AG09319 (cell line): ENCODE results near the gene INPP1.

Experiments used
- DNase-seq: peaks from one replicate; pipeline ENCODE4 v3.0.0-alpha.2; 2010; ENCODE audit warnings: low read depth; ENCODE audit errors: extremely low read depth
- TF ChIP-seq, protein P1 (sequence below): IDR thresholded peaks from 2 replicates; pipeline ENCODE4 v1.5.1; 2011; ENCODE audit warnings: low read depth, mild to moderate bottlenecking, inconsistent platforms, low read length, moderate library complexity

The INPP1 gene

DNA sequence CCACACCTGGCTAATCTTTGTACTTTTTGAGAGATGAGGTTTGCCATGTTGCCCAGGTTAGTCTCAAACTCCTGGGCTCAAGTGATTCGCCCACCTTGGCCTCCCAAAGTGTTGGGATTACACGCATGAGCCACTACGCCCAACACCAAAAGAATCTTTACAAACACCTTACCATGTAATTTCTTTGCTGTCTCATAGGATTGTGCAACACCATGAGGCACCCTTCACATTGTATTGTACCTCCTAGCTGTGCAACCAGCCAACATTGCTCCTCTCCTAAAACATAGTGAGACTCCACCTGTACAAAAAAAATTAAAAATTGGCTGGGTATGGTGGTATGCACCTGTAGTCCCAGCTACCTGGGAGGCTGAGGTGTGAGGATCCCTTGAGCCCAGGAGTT, 61.7 kb downstream of the INPP1 start:
- TF ChIP-seq, protein P1, sequence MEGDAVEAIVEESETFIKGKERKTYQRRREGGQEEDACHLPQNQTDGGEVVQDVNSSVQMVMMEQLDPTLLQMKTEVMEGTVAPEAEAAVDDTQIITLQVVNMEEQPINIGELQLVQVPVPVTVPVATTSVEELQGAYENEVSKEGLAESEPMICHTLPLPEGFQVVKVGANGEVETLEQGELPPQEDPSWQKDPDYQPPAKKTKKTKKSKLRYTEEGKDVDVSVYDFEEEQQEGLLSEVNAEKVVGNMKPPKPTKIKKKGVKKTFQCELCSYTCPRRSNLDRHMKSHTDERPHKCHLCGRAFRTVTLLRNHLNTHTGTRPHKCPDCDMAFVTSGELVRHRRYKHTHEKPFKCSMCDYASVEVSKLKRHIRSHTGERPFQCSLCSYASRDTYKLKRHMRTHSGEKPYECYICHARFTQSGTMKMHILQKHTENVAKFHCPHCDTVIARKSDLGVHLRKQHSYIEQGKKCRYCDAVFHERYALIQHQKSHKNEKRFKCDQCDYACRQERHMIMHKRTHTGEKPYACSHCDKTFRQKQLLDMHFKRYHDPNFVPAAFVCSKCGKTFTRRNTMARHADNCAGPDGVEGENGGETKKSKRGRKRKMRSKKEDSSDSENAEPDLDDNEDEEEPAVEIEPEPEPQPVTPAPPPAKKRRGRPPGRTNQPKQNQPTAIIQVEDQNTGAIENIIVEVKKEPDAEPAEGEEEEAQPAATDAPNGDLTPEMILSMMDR, result no peak
- no peak for DNase-seq

DNA sequence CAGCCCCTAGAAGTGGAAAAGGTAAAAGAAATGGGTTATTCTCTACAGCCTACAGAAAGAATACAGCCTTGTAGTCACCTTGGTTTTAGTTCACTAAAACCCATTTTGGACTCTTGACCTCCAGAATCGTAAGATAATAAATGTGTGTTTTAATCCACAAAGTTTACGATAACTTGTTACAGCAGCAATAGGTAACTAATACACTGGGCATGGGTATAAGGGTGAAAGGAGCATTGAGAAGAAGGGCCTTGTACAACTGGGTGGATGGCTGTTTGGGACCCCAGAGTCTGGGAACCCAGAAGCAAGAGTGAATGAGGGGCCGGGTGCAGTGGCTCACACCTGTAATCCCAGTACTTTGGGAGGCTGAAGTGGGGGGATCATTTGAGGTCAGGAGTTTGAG, 62.6 kb downstream of the INPP1 start:
- TF ChIP-seq, protein P1, result no peak
- no peak for DNase-seq

DNA sequence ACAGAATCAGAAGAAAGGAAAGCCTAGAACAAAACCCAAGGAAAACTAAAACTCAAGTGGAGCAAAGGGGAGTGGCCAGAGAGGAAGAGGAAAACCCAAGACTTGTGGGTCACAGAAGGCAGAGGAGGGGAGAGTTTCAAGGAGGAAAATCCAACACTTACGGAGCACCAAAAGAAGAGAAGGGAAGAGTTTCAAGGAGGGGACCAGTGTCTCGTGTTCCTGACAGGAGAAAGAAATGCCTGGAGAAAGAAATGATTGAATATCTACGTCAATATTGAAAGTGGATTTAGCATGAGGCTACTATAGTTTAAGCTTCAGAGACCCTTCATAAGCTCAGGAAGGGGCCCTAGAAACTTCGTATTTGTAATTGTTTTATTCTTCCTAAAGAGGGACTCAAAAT, 63.4 kb downstream of the INPP1 start:
- TF ChIP-seq, protein P1, result no peak

DNA sequence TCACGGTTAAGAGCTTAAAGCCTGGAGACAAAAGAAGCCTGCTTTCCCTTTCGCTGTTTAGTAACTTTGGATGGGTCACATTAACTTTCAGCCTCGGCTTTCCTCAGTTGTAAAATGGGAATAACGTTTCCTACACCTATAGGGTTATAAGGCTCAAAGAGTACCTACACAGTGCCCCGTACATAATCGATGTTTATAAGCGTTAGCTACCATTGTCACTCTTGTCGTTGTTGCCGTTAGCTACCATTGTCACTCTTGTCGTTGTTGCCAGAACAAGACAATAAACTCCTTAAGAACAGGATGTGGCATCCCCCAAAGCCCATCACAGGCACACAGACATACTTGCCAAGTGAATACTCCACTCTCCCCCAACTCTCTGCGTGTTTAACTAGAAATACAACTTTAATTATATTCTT, 63.9 kb downstream of the INPP1 start:
- TF ChIP-seq, protein P1, result no peak
- DNase-seq, result no peak

More for the DNA sequence above, 63.4 kb downstream of the INPP1 start:
- no peak for DNase-seq

GRCh38 chr2:190407662-190408537, 64.5 kb downstream of the INPP1 start, which contains the start of gene MFSD6:
Gene MFSD6, plus strand, starts transcription at chr2:190408355. Its CDS starts 27,675 bp downstream, at chr2:190436030.
- TF ChIP-seq, protein P1, result no peak
- no peak for DNase-seq

DNA sequence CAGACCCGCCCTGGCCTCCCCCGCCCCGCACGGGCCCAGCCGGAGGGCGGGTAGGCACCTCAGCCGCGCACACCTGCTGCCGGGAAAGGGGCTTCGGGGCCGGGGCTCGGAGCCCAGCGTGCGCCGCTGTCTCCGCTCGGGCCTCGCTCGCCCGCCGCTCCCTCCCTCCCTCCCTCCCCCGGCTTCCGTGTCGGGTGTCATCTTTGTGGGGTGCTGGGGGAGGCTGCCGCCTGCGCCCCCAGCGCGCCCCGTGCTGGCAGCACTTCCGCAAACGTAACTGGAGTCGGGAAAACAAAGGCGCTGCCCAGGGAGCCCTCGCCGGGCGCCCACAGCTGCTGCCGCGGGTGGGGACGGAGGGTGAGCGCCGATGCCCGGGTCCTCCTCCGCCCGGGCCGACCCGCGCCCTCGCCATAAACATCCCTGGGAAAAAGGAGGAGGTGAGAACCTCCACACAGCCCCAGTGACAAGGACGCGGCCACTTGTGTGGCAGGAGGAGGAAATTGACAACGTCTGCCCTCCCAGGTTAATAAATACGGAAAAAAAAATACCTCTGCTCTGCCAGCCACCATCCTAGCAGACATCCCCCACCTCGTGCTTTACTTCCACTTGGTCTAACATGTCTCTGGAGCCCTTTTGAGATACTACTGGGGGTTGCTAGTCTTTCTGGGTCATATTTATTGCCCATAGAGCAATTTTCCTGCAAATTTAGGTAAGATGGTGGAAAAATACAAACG, 65.3 kb downstream of the INPP1 start:
- TF ChIP-seq, protein P1, result no peak
- DNase-seq, result no peak

DNA sequence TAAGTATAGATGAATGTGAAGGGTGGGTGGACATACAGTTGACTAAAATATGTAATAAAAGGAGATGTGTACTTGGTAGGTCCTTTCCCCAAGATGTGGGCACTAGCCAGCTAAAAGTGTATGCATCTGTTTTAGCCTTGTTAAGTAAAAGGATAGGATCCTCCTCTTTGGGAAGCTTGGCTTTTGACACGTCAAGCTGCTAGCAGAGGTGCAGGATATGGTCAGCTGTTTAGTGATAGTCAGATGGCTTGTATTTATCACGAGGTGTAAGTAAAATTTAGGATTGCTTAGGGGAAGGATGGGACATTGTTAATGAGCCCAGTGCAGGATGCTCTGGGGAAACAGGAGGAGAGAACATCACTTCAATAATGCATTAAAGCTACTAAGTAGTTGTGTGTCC, 66.2 kb downstream of the INPP1 start:
- DNase-seq, result no peak
- TF ChIP-seq, protein P1, result no peak
